DMS53 (cell line): Measurements from ENCODE around the gene ZFYVE28.

Experiments
- DNase-seq: peaks from one replicate; lab custom pipeline; 2025; lab: John Stamatoyannopoulos, UW

Gene ZFYVE28

DNA sequence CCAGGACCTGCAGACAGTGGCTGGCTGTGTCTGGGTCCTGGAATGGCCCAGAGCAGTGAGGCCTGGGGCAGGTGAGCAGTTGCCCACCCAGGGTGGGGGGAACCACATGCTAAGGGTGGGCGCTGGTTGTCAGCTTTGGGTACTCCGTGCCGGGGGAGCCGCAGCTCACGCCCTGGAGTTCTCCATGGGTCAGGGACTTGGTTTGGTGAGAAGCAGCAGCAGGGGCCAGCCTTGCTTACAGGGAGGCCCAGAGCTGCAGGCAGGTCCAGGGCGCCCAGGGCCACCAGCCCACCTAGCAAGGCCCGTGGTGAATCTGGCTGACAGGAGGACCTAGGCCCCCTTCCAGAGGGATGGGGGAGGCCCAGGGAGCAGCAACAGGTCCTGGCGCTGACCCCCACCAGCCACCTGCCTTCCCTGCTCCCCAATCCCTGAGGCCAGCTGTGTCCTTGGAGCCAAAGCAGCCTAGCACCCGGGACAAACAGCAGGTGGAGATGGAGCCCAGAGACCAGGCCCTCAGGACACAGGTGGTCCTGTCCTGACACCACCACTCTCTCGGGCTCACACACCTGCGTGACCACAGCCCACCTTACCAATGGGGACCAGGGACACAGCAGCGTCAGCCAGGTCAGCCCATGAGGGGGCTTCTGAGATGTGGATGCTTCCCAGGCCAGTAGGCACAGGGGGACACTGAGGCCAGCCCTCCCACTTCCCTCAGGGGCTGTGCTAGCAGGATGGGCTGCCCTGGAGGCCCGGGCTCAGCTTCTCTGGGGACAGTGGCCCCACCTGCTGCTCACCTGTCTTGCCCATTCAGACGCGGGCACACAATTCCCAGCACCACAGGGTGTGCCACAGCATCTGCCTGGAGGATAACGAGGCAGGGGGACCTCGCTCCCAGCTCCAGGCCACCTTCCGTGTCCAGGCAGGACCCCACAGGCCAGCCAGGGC is 160.1 kb downstream of the ZFYVE28 start:
- DNase-seq = no peak

DNA sequence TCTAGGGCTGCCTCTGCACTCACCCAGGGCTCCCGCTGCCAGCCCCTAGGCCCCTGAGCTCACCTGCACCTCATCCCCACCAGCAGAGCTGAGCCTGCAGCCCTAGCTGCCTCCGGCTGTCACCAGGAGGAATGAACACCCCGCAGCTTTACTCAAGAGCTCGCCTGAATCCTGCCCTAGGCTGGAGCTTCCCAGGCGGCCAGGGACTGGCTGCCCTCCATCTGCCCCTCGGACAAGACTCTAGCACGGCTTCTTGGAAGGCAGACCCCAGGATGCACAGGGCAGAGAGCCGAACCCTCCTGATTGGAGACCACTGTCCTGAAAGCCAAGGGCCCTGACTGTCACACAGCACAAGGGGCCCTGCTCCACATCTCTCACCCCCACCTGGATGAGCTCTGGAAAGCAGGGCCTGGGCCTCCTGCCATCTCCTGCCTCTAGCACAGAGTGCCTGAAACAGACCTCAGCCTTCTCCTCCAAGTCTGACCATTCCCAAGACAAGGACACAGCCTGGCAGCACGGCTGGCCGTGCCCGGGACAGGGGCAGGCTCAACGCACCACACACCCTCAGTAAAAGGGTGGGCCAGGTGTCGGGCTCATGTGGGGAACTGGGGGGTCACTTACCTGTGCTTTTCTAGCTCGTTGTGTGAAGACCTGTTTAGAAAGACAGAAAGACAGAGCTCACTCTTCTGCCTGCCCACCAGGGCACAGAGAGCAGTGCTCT is 160.9 kb downstream of the ZFYVE28 start:
- DNase-seq = no peak

DNA sequence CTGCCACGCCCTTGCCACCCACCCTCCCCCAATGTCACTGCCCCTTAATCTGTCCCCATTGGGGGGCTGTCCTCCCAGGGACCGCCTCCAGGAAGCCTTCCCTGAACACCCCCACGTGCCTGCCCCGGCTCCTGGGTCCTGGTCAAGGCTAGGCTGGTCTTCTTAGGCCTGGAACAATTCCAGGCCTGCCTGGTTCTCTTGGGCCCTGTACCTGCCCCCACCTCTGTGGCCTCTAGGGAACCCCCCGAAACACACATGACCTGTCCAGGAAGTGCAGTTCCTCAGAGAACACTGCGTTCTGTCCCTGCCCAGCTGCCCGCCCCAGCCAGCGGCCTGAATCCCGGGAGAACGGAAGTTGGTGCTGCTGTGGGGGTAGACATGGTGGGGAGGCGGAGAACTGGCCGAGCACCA is 161.7 kb downstream of the ZFYVE28 start:
- DNase-seq = no peak

DNA sequence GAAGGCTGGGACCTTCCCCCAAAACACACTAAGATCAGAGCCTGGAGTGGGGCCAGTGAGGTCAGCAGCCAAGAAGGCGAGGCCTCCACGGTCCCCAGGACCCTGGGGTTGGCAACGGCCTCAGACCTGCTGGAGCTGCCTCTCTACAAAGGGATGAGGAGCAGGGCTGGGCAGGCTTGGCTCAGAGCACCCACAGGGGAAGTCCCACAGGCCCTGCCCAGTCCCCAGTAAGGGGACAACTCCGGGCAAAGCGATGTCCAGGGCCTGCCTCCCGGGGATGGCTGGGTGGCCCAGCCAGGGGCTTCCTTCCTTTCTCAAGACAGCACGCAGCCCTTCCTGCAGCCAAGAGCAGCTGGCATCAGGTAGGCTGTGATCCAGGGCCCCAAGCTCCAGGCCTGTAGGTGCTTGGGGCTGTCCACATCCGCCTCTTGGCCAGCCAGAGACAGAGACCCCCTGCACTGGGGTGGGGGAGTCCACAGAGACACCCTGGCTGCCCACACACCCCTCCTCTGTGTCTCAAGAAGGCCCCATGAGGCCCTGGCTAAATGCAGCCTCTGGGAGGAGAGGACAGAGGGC is 162.2 kb downstream of the ZFYVE28 start:
- DNase-seq = no peak

DNA sequence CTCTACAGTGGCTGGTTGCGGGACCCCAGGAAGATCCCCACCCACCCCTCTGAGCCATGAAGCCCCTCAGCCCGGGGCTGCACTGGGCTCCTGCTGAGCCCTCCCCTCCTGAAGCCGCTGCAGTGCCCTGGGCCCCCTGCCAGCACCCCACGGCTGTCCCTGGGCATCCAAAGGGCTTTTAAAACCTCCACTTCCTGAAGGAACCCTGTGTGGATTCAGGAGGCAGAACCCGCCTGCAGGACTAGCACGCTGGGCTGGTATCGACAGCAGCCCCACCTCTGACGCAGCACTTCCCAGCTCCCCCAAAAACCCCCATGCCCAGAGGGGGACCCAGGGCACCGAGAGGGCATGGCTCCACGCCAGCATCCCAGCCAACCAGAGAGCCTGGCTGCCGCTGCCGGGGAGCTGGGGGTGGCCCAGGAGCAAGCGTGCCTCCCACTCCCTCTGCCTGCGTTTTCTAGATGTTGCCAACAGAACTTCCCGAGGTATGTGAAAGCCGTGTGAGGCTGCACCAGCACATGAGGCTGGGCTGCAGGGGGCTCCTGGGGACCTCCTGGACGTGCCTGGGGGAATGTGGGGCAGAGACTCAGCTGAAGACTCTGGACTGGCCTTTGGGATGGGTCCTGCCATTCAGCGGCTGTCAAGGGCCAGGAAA is 162.8 kb downstream of the ZFYVE28 start:
- DNase-seq = no peak

DNA sequence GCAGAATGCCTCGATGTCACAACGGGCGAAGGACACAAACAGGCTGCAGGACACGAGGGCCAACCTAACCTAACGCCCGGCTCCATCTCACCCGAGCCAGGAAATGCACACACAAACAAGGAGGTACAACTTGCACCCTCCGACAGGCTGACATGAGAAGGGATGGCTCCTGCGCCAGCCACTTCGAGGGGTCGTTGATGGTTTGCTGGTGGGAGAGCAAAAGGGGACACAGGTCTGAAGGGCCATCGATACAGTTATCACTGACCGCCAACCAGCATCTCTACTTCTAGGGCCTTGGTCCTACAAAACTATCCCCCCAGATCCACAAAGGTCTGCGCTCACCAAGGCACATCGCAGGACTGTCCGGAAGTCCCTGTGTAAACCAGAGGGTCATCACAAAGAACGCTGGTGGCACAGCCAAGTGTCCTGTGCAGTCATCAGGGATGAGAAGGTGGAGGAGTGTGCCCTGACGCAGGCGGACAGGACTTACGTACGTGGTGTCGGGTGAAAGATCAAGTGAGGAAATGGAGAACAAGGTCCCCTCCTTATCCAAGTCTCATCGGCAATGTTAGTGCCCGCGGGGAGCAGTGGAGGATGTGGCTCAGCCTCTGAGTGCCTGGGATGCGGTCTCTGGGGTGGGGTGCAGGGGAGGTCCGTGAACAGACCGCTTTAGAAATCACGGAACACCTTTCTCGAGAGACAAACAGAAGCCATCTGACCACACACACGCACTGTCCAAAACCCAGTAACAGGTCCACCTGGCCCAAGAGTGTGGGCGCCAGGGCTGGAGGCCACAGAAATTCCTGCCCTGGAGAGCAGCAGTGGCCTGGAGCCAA is 163.6 kb downstream of the ZFYVE28 start:
- no peak for DNase-seq

DNA sequence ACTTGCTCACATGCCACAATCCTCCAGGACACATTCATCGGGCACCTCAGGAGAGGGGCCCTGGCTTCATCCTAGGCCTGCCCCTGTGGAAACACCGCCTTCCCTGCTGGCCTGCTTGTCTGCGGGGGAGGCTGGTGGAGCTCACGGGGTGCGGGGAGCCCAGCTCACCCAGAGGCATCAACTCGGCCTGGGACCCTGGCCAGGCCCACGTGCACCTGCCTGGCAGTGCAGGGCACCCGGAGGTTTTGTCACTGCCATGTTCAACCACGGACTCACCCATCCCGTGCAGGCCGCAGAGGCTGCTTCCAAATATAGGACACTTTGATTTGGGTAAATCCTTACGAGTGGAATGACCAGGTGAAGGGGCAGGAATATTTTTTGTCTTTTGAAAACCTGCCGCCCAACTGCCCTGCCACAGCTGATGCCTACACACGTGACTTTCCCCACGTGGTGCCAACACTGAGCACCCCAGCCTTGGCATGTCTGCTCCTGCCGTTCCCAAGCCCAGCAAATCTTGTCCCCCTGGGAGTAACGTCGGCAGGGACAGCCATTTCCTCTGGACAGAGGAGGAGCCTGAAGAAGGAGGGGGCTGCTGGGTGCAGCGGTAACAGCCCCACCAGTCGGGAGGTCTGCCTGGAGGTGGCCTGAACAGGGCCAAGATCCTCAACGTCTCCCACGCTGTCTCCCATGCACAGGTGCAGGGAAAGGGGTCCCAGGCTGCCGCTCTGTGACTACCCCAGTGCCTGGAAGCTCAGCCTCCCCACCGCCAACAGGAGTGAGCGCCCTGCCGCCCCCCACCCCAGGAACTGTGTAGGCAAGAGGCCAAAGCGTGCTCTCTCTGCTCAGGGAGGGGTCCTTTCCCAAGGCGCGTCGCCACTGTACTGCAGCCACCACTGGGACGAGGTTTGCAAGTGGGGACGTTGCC is 165.0 kb downstream of the ZFYVE28 start:
- DNase-seq = no peak

DNA sequence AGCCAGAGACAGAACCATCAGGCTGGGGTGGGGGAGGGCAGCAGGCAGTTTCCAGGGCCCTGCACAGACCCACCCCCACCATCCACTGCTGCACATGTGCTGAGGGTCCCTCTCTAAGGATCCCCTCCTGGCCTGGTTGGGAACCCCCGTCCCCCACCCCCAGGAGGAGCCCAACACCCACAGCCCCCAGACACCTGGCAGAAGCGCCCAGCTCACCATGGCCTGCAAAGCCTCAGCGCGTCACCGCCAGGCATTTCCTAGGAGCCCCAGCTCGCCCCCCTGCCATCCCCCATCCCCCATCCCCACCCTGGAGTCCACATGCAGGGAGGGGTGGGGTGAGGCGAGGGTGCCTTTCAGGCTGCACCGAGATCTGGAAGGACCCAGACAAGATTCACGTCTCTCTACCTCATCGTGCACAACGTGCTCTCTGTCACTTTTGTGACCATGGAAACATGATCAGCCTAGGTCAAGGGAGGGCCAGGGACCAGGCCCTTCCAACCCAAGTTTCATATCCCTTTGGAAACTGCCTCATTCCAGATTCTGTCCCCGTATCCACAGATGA is 165.8 kb downstream of the ZFYVE28 start:
- no peak for DNase-seq

DNA sequence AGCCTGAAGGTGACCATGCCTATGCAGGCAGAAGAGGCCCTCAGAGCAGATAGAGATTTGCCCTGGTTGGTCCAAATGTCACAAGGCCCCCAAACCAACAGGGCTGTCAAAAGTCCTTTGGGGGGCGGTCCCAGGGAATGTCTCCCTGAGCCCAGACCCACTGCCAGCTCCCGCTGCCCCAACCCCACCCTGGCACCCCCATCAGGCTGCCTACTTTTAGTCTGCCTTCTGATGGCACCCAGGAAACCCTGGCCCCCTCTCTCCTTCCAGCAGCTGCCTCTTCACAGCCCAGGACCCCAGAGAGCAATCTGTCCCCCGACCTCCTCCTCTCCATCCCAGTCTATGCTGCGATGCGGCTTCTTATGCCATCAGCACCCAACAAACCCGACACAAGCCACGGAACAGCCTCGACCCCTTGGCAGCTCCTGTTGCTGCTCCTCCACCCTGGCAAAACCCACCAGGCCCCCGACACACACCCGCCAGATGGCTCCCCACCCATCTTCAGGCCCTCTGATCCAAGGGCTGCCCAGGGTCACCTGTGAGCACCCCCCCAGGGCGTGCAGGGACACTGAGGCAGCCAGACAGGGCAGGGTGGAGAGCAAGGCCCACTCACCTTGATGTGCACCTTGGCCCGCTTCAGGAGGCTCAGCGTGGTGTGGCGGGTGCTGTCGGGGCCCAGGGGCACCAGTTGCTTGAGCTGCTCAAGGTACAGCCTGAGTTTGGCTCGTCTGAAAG is 166.5 kb downstream of the ZFYVE28 start:
- no peak for DNase-seq

DNA sequence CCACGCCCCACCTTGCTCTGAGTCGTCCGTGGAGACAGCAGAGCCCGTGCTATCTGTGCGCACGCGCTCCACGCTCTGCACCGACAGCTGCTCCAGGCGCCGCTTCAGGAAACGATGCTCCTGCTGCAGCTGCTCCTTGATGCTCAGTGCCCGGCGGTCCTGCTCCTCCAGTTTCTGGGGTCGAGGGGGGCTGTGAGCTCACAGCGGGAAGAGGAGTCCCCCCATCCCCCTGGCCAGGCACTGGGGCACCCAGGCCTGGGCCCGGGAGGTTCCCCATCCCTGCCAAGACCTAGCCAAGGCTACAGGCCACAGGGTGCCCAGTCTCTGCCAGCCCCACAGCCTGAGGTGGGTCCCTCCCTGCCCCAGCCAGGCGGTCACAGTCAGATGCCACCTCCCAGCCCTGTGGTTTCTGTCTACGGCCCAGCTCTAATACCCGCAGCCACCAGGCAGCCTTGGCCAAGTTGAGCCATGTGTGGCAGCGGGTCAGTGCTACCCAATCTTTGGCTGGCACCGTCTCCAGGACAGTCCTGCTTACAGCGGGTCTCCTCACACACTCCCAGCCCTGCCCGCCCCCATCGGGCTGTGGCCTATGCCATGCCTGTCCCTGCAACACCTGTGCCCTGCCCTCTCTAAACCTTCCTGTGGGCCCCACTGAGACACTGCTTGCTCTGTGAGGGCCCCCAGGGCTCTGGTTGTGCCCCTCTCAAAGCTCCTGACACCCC is 167.2 kb downstream of the ZFYVE28 start:
- no peak for DNase-seq

DNA sequence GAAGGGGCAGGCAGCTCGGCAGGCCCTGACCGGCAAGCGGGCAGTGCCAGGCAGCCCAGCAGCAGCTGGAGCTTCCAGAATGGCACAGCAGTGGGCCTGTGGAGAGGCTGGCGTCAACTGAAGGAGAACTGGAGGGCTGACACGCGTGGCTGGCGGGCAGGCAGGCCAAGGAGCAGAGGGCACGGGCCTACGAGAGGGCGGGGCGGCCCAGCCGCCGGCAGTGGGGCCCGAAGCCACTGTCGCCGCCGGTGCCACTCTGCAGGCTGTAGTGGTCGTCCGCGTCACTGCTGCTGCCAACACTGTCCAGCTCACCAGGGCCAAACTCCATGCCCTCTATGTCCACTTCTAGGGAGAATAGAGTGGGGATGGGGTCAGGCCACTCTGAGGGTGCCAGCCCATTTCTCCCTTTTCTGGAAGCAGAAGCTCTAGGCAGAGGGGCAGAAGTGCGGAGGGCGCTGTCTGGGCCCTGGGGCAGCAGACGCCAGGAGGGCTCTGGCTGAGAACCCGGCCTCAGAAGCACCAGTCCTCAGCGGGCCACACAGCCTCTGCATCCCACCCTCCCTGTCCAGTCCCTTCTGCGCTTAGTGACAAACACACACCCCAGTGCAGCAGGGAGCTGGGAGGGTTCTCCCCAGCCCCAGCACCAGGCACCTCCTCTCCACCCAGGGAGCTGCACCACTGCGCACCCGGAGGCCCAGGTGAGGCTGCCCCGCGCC is 167.9 kb downstream of the ZFYVE28 start:
- no peak for DNase-seq

DNA sequence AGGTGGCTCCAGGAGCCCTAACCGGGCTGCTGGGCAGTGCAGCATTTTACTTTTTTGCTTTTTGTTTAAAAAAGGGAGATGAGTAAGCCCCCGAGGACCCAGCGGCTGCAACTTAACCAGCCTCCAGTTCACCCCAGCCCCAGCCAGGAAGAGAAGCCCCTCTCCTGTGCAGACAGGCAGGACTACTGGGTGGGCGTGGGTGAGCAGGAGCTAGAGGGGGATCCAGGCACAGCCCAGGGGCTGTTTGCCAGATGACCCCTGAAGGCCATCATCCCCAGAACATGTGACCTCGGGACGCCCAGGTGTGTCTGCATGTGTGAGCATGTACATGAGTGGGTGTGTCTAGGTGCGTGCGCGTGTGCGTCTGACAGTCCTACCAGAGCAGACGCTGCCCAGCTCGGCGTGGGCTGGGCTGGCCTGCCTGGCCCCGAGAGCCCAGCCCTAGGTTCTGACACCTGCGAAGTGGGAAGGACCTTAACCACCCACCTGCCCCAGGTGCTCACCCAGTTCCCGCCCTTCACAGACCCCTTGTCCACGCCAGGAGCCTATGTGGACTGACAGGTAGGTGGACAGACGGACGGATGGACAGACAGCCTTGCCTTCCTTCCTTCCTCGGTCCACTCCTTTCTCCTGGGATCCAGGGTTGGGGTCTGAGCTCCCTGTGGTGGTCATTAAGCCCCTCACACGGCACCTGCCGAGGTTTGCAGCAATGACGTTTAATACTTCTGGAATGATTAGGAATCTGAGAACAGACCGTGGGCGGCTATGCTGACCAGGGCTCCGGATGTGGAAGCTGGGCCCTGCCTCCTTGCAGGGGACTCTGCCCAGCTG is 168.7 kb downstream of the ZFYVE28 start:
- no peak for DNase-seq

DNA sequence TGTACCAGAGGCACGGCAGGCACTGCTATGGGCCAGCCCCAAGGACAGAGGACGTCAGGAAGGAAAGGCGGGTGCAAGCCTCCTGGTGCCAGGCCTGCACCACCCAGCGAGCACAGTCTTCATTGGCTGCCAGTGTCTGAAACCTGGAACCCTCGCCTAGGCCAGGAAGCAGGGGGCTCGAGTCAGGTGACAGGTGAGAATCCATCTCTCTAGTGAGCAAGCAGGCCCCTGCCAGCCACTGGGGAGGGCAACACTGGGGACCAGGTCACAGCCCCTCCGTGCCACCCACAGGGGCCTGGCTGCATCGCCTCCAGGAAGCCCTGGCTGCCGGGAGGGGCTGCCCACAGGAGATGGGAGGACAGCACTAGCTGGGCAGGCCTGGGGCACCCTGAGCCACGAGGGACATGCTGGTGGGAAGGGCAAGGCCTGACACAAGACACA is 169.6 kb downstream of the ZFYVE28 start:
- no peak for DNase-seq

DNA sequence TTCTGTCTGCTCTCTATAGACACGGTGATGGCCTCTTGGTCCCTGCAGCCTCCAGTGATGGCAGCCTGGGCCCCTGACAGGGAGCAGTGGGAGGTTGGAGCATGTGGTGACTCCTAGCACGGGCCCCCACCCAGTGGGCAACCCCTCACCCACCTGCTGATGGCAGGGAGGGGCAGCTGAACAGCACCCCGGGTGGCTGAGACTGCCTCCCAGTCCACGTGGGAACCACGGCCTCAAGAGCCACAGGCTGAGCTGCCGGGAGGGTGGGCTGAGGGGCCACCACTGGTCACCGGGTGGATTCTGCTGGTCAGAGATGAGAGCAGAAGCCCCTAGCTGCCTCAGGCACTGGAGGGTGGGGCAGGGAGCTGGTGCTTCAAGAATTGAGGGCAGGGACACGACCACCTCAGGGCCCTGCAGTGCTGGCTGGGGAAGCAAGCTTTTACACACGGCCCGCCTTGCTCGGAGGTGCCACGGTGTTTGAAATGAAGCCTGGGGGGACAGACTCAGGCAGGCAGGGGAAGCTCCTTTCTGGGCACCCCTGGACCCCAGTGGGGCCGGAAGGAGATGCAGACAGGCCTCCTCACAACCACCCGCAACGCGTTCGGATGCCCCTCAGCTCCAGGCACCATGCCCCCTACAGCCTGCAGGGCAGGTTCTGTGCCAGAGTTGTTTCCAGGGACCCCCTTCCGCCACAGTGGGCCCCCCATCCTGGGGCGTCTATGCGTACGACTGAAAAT is 170.2 kb downstream of the ZFYVE28 start:
- DNase-seq = no peak

DNA sequence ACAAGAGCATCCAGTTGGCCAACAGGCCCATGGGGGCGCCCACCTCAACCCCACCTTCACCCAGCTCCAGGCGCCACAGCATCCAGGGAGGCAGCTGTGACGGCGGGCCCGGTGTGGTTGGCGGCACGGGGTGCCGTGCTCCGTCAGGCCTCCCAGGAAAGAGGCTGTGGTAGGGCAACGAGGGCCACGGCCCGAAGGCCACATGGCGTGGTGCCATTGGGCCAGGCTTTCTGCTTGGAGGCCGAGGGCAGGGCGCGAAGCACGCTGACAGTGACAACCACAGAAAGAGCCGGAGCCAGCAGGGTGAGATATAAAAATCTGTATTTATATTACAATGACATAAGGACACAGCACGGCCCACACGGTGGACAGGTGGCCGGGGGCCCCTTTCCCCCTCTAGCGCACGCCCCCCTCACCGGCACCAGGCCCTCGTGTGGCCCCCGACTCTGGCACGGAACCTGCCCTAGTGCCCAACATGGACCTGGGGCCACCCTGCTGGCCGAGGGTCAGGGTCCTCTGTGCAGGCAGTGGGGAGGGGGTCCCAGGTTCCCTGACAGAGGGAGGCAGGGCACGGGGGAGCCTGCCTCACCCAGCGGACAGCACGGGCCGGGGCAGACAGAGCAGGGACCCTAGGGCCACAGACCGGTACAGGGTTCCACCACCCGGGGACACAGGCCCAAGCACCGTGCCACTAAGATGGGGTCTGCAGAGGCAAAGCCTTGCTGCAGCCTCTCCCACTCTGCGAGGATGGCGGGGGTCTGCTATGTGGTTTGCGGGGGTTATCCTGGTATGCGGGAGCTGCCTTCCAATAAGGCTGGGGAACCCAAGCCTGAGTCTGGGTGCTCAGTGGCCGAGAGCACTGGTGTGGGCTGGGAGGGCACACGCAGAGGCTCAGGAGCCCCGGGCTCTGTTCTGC is 171.1 kb downstream of the ZFYVE28 start:
- no peak for DNase-seq
